ENCODE data around the gene SLC8B1. TPM values are rescaled to one million over a fixed set of nuclear protein-coding genes. Genes with fewer than 3 reads are reported as not detected.

The SLC8B1 gene
- total and polyA plus RNA-seq, 2 donors (not counting 3 experiments of a cell fraction or from before 2014, with no cell fraction given): 29.9 to 45.4 TPM

DNA sequence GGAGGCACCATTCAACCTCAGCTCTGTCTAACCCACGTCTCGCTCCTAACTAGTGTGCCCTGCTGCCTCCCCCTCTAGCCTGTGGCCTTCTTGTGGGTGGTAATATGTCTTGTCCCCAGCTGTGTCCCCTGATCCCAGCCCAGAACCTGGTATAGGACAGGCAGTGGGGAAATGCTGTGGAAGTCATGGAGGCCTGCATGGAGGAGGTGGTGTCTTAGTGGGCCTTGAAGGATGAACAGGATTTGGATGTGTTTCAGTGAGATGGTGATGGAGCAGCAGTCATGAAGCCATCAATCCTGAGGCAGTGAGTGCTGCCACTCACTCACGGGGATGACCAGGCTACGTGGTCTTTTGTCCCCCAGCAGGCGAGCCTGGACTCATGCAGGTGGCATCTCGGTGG is 36.9 kb upstream of the SLC8B1 start:
- DNase-seq (ENCODE audit: low read depth, low spot score): no peak
- dilution Hi-C loops (cut with MboI; ENCODE audit: extremely low pct_ligation_motif_present, low sequenced_read_pairs): no loop called here
- Histone ChIP-seq H3K9me1 (replicated peaks; ENCODE audit: control insufficient read depth, extremely low read depth, insufficient read depth, low read length) (no peaks in the 10 kb centered on the region), H3K9me3 (replicated peaks; ENCODE audit: control insufficient read depth, insufficient read depth, low read length) (no peaks in the 10 kb centered on the region), H2AFZ (ENCODE audit: low read depth, low read length) (no peak overlapping the region), H3K79me2 (ENCODE audit: control insufficient read depth, insufficient read depth, low read length) (no peaks in the 10 kb centered on the region), H4K20me1 (replicated peaks; ENCODE audit: control insufficient read depth, extremely low read depth, insufficient read depth, low read length) (no peaks in the 10 kb centered on the region), H3K4me3 (replicated peaks in 1 of 3; ENCODE audit: insufficient read depth in 1 of 3, low read depth in 1 of 3, low read length in 3 of 3) (no peak overlapping the region), H3K4me1 (ENCODE audit: control insufficient read depth, extremely low read depth, insufficient read depth, low read length) (no peaks in the 10 kb centered on the region), H3K4me2 (ENCODE audit: insufficient read depth, low read length) (no peak overlapping the region), H3K36me3 (ENCODE audit: control insufficient read depth in 2 of 2, extremely low read depth in 1 of 2, insufficient read depth in 2 of 2, low read length in 2 of 2) (peaks cover 0 to 19% of the 10 kb centered on the region in 2 experiments), H3K27me3 (ENCODE audit: control insufficient read depth in 2 of 2, insufficient read depth in 2 of 2, low read length in 2 of 2) (no peaks in the 10 kb centered on the region), H3K27ac (ENCODE audit: insufficient read depth, low read depth, low read length) (no peak overlapping the region), H3K9ac (replicated peaks; ENCODE audit: extremely low read depth, insufficient read depth, low read length) (no peak overlapping the region)
- no peak for FAIRE-seq
- CTCF ChIA-PET: no interaction called here
- BruUV-seq (replicated peaks): no TSS peak
- TF ChIP-seq JUN (IDR thresholded peaks at IDR 0.05; ENCODE audit: borderline replicate concordance, insufficient read depth, insufficient read length, low read depth) (no peak), POLR2A (IDR thresholded peaks at IDR 0.05; ENCODE audit: low read depth, low read length) (no peak), GATA2 (IDR thresholded peaks at IDR 0.05; ENCODE audit: insufficient read depth, insufficient read length, low read depth, low read length) (no peak), FOS (IDR thresholded peaks at IDR 0.05; ENCODE audit: borderline replicate concordance, insufficient read depth, low read length) (no peak), MAX (IDR thresholded peaks at IDR 0.05; ENCODE audit: insufficient read depth, insufficient read length) (no peak), EZH2 (IDR thresholded peaks at IDR 0.05; ENCODE audit: borderline replicate concordance, low read depth, low read length, severe bottlenecking) (no peak), MYC (IDR thresholded peaks at IDR 0.05; ENCODE audit: low read depth, low read length) (no peak), POLR2AphosphoS5 (IDR thresholded peaks at IDR 0.05; ENCODE audit: insufficient read depth, low read depth, low read length) (no peak)
- TF ChIP-seq, protein P1, sequence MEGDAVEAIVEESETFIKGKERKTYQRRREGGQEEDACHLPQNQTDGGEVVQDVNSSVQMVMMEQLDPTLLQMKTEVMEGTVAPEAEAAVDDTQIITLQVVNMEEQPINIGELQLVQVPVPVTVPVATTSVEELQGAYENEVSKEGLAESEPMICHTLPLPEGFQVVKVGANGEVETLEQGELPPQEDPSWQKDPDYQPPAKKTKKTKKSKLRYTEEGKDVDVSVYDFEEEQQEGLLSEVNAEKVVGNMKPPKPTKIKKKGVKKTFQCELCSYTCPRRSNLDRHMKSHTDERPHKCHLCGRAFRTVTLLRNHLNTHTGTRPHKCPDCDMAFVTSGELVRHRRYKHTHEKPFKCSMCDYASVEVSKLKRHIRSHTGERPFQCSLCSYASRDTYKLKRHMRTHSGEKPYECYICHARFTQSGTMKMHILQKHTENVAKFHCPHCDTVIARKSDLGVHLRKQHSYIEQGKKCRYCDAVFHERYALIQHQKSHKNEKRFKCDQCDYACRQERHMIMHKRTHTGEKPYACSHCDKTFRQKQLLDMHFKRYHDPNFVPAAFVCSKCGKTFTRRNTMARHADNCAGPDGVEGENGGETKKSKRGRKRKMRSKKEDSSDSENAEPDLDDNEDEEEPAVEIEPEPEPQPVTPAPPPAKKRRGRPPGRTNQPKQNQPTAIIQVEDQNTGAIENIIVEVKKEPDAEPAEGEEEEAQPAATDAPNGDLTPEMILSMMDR (IDR thresholded peaks at IDR 0.05; ENCODE audit: extremely low read depth in 1 of 2, insufficient read depth in 1 of 2, low read depth in 1 of 2, low read length in 2 of 2): no peak
- POLR2A ChIA-PET: no interaction called here
- intact Hi-C loops (cut with micrococcal nuclease): no loop called here
